GM18520 (cell line): ENCODE data around the gene PCED1B.
"Not testable (repeated sequence)": the region's sequence is repeated elsewhere in the genome, so short reads cannot be mapped to it uniquely, and the experiment has no call there.

Experiments
- ATAC-seq: cut with Tn5 transposase; IDR thresholded peaks from one replicate; pipeline ENCODE4 v1.9.1; 2021; ENCODE audit not compliant: unreplicated experiment

PCED1B gene, protein sequence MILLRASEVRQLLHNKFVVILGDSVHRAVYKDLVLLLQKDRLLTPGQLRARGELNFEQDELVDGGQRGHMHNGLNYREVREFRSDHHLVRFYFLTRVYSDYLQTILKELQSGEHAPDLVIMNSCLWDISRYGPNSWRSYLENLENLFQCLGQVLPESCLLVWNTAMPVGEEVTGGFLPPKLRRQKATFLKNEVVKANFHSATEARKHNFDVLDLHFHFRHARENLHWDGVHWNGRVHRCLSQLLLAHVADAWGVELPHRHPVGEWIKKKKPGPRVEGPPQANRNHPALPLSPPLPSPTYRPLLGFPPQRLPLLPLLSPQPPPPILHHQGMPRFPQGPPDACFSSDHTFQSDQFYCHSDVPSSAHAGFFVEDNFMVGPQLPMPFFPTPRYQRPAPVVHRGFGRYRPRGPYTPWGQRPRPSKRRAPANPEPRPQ

DNA sequence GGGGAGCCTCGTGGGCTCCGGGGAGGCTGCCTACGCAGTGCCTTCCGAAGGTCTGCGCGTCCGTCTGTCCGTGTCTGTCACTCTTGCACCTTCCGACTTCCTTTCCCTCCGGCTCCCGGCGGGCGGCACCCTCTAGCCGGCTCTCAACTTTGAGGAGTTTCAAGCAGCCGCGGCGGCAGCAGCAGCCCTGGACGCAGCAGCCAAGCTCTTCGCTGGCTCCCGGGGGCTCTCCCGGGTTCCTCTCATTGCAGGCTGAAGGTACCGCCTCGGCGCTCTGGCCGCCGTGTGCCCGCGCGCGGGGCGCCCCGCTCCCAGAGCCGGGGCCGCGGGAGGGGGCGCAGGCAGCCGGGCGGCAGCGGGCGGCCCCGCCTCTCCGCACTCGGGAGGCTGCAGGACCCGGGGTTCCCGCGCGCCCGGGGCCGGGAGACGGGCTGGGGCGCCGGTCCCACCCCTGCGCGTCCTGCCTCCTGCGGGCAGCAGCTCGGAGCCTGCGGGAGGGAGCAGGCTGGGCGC is at the start of gene PCED1B, which contains the start of gene AMIGO2:
TSS of gene PCED1B (plus strand) at position 154 of the 513 bp plus-strand sequence. CDS start 155,443 bp downstream, outside the sequence.
TSS of gene AMIGO2 (minus strand) at position 492 of the 513 bp plus-strand sequence. CDS start 957 bp downstream, outside the sequence.
- no peak for ATAC-seq

DNA sequence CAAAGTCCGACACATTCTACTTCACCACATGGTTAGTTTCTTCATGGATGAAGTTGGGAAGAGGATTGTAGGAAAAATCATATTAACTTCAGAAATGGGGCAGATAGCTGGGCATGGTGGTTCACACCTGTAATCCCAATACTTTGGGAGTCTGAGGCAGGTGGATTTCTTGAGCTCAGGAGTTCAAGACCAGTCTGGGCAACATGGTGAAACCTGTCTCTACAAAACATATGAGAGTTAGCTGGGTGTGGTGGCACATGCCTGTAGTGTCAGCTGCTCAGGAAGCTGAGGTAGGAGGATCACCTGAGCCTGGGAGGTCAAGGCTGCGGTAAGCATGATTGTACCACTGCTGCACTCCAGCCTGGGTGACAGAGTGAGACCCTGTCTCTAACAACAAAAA is 49.5 kb upstream of the PCED1B start:
- ATAC-seq = no peak

DNA sequence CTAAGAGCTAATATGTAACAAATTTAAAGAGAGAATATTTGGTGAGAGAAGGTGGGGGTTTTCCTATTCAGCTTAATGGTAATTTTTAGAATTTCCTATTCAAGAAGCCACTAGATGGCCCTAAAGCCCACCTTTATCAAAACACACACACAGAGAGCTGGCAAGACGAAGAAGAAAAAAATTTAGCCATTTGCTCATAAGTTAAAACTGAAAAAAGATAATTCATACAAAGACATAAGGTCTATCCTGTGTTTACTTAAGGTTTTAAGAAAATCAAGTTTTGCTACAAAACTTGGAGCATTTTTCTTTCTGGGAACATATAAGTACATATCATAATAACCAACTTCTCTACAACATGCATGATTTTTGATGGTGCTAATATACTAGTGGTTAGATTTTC is 46.8 kb upstream of the PCED1B start:
- no peak for ATAC-seq

DNA sequence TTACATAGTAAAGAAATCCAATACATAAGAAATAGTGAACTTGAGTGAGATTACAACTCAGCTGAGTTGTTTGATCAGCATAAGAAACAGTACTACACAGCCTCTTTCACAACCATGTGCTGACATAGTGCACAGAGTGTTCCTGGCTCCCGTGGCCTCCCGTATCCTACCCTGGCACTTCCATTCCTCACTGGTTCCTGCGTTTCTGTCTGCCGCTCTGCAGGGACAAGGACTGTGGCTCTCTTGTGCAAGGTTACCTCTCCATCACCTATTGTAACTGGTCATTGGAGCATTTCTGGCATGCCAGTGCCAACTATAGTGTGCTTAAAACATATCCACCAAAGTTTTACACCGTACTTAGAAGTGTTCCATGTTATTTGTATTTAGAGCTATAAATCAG is 46.3 kb upstream of the PCED1B start:
- no peak for ATAC-seq

DNA sequence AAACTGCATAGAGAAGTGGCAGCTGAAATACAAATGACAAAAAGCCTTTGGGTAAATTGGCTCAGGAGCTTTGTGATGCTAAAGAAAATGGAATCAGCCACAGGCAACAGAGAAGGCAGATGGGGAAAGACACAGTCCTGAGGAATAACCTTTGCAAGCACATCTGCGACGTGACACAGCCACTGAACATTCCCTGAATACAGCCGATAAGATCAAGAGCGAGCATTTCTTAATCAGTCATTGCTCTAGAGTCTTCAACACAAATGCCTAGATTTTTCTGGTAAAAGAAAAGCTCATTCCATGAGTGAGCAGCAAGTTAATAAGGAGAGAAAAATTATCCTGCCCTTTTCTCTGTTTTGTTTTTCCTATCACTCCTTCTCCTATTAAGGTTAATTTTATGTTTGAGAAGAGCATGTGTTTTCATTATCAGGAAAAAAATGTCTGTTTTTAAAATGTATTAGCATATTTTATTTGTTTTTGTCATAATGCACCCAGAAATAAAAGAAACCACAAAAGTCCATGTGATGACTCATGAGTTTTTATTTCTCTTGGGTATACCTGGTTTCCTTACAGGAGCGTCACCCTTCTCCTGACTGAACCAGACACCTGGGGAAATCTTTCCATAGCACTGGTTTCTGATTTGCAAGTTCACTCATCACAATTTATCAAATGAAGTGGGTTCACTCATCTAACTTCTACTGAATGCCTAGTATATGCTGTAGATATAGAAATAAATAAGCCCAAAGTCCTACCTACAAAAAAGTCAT is 45.4 kb upstream of the PCED1B start:
- no peak for ATAC-seq

DNA sequence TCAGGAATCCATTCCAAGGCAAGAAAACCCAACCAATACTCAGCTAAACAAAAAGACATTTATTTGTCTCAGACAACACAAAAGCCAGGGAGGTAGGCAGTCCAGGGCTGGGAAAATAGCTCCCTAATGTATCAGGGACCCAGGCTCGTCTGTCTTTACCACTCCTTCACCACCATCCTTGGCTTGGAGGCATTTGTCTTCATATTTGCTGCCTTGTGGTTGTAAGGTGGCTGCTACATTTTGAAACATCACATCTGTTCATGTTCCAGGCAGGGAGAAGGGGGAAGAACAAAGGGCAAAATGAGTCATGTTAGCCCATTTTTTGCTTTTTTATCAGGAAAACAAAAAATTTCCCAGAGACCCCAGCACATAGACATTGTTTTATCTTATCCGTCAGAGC is 44.8 kb upstream of the PCED1B start:
- ATAC-seq = no peak

DNA sequence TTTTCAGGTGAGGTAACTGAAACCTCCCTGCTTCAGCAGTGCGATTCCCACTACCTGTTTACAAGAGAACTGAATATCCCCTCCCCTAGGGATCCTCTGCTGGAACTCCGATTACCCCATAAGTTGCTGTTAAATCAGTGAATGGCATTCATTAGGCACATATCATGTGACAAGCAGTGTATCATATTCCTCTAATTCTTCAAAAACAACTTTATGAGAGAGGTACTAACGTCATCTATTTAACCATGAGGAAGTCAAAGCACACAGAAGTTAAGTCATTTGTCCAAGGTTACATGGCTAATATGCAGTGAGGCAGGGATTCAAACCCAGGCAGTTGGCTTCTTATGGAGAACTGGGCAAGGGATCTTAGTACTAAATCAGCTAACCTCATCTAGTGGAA is 43.9 kb upstream of the PCED1B start:
- no peak for ATAC-seq

DNA sequence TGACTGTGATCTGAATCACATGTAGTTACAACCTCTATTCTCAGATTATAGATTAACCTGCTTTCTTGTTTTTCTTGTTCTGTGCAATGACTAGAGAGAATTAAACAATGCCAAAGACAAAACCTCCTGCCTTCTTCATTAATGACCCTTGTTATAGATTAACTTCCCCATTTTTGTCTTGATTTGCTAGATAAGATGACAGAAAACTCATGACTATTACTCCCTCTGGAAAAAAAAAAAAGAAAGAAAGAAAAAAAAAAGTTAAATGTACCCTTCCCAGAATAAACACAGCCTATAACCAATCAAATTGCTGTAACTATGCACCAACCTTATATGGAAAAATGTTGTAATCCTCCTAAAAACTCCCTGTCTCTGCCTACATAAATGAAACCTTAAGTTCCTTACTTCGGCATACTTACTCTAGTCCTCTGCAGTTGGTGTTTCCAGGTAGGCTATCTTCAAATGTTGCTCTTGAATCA is 41.1 kb upstream of the PCED1B start:
- no peak for ATAC-seq

DNA sequence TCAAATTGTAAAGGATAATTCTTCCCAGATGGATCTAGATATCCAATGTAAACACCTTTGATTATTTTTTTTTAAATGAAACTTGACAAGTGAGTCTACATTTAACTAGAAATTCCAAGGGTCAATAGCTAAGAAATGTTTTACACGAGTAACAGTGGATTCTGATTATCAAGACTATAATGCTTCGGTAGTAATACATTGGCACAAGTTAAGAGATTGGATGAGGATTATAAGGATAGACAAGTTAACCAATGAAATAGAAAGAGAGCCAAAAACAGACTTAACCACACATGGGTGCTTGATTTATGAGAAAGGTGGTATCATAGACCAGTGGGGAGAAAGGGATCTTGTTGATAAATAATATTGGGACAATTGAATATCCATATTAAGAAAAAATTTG is 40.3 kb upstream of the PCED1B start:
- no peak for ATAC-seq

DNA sequence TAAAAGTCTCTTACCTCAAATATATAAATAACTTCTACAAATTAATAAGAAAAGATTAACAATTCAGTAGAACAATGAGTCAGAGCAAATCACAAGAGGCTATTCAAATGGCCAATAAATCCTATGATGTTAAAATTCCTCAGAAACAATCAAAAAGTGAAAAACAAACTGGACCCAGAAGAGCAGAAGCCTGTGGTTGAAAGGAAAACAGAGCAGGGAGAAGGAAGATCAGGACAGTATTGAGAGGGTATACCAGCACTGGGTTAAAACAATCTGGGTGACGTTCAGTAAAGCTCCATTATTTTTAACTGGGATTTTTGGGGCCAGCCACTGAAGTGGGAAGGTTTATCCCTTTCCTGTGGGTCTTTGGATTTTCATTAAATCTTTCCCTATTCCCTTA is 39.7 kb upstream of the PCED1B start:
- no peak for ATAC-seq

DNA sequence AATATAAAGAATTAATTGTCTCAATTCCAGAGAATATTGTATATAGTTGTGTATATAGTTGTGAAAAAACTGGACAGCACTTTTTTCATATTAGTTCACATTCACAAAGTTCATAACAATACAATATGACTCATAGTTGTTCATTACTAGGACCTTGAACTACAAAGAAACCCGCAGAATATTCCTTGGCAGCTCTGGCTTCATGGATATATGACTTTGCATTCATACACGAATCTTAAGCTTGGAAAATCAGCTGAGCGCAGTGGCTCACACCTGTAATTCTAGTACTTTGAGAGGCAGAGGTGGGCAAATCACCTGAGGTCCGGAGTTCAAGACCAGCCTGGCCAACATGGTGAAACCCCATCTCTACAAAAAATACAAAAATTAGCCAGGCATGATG is 38.1 kb upstream of the PCED1B start:
- no peak for ATAC-seq

DNA sequence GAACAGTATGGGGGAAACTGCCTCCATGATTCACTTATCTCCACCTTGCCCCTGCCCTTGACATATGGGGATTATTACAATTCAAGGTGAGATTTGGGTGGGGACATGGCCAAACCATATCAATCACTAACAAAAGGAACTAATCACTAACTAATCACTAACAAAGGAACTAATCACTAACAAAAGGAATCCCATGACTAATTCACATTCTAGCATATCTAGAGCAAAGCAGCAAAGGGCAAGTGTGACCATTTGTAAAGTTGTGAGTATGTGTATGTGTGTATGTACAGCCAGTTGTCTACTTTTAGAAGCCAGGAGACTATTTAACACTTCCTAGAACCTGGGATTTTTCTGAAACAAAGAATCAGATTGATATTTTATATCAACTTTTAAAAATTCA is 30.9 kb upstream of the PCED1B start:
- no peak for ATAC-seq

DNA sequence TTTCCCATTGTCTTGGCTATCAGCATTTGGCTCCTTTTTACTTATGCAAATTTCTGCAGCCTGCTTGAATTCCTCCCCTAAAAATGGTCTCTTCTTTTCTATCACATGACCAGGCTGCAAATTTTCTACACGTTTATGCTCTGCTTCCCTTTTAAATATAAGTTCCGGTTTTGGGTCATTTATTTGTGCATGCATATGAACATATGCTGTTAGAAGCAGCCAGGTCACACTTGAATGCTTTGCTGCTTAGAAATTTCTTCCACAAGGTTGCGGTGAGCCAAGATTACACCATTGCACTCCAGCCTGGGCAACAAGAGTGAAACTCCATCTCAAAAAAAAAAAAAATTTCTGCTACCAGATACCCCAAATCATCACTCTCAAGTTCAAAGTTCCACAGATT is 28.1 kb upstream of the PCED1B start:
- not testable (repeated sequence) for ATAC-seq

DNA sequence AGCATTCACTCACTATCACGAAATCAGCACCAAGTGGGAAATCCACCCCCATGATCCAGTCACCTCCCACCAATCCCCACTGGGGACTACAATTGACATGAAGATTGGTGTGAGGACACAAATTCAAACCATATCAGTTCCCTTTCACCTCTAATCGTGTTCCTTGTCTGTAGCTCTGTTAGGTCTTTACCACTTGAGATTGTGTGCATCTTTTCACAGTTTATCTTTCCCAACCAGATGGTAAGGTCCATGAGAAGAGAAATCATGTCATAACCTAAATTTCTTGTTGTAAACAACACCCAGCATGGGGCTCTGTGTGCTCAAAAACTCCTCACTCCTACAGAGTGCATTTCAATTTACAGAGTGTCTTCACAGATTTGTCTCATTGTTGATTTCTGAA is 27.1 kb upstream of the PCED1B start:
- ATAC-seq = no peak

DNA sequence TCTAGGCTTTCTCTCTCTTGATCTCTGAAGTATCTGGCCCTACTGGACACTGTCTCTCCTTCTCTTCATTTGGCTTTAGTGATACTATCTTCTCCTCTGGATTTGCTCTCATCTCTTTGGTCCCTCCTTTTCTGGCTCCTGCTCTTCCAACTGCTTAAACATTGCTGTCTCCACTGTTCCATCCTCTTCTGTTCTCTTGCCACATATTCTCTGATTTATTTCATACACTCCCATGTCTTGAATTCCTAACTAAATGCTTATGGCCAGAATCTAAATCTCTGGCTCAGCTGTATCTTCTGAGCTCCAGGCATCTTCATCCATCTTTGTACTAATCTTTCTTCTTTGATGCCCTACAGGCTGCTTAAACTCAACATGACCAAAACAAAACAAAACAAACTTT is 25.5 kb upstream of the PCED1B start:
- ATAC-seq = no peak

DNA sequence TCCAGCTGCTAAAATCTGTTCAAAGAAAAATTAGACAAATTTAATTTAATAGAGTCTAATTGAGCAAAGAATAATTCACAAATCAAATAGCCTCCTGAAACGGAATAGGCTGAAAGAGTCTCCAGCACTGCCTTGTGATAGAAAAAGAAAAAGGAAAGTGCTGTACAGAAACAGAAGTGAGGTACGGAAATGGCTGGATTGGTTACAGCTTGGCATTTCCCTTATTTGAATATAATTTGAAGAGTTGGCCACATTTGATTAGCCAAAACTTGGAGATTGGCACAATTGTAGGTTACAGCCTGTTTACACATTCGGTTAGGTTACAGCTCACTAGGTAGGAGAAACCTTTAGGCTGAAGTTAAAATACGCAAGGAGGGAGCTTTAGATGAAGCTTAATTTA is 24.8 kb upstream of the PCED1B start:
- no peak for ATAC-seq

DNA sequence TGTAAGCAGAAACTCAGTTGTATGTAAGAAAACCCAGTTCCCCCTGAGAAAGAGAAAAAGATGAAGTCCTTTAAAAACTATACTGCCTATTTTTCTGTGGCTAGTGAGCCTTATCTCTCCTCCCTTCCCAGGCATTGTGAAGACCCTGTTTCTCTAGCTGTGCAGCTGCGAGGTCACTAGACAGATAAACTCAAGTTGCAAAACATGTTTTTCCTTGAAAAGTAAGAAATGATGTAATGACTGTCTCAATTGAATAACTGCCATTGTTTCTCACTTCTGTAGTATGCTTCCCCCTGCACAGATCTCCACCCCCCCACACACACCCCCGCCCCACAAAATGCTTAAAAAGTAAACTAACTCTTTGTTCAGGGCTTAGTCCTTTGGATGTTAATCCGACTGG is 23.6 kb upstream of the PCED1B start:
- not testable (repeated sequence) for ATAC-seq

DNA sequence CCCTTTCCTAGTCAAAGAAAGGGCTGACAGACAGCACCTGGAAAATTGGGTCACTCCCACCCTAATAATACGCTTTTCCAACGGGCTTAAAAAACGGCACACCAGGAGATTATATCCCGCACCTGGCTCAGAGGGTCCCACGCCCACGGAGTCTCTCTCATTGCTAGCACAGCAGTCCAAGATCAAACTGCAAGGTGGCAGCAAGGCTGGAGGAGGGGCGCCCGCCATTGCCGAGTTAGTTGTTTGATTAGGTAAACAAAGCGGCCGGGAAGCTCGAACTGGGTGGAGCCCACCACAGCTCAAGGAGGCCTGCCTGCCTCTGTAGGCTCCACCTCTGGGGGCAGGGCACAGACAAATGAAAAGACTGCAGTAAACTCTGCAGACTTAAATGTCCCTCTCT is 22.5 kb upstream of the PCED1B start:
- not testable (repeated sequence) for ATAC-seq

DNA sequence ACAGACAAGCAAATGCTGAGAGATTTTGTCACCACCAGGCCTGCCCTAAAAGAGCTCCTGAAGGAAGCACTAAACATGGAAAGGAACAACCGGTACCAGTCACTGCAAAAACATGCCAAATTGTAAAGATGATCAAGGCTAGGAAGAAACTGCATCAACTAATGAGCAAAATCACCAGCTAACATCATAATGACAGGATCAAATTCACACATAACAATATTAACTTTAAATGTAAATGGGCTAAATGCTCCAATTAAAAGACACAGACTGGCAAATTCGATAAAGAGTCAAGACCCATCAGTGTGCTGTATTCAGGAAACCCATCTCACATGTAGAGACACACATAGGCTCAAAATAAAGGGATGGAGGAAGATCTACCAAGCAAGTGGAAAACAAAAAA is 20.8 kb upstream of the PCED1B start:
- not testable (repeated sequence) for ATAC-seq

DNA sequence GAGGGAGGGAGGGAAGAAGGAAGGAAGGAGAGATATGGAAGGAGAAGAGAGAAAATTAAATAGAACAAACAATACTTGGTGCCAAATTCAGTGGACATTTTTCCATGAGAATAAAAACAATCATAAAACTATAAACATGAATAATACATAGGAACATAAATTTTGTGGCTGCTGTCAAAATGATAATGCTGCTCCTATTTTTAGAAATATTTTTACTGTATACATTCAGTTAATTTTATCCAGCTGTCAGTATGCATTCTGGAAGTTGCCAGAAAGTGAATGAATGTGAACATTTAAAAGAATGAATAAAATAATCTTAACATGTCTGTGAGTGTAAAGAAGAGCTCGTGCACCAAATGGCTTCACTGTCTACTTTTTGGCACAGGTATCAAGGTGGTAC is 13.9 kb upstream of the PCED1B start:
- ATAC-seq = no peak

DNA sequence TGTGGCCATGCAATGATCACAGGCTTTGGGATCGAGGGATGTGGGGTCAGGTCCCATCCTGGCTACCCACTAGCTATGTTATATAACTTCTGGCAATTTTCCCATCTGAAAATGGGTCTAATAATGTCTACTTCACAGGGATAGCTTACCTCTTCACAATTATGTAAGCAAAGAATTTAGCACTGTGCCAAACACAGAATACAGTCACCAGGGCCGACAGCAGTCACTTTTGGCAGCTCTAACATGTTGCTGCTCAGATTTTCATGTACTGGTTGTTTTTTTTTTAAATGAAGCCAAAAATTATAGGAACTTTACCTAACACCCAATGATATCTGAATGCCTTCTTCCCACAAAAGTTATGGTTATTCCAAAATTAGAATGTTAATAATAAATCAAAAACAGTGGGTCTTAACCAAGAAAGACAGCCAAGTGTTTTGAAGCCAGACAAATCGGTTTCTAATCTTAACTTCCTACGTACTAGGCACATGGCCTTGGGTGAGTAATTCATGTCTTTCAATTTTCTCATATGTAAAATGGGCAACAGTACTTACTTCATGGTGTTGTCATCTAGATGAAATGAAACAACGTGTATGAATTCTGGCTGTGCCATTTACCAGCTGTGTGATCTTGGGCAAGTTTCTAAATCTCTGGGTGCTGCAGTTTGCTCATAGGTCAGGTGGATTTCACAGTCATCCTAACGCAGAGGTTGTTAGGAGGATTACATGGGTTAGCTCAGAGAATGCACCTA is 13.0 kb upstream of the PCED1B start:
- ATAC-seq = peak; percentile 79
